ENCODE data around the gene FDXR. TPM values are rescaled to one million over a fixed set of nuclear protein-coding genes. Genes with fewer than 3 reads are reported as not detected.

Gene FDXR, protein sequence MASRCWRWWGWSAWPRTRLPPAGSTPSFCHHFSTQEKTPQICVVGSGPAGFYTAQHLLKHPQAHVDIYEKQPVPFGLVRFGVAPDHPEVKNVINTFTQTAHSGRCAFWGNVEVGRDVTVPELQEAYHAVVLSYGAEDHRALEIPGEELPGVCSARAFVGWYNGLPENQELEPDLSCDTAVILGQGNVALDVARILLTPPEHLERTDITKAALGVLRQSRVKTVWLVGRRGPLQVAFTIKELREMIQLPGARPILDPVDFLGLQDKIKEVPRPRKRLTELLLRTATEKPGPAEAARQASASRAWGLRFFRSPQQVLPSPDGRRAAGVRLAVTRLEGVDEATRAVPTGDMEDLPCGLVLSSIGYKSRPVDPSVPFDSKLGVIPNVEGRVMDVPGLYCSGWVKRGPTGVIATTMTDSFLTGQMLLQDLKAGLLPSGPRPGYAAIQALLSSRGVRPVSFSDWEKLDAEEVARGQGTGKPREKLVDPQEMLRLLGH
- 4.1 TPM for total RNA-seq

GRCh38 chr17:74872313-74873036 is at the start of gene FDXR:
TSS of gene FDXR (minus strand) at chr17:74872994. CDS start at chr17:74872944, 50 bp downstream.

DNA sequence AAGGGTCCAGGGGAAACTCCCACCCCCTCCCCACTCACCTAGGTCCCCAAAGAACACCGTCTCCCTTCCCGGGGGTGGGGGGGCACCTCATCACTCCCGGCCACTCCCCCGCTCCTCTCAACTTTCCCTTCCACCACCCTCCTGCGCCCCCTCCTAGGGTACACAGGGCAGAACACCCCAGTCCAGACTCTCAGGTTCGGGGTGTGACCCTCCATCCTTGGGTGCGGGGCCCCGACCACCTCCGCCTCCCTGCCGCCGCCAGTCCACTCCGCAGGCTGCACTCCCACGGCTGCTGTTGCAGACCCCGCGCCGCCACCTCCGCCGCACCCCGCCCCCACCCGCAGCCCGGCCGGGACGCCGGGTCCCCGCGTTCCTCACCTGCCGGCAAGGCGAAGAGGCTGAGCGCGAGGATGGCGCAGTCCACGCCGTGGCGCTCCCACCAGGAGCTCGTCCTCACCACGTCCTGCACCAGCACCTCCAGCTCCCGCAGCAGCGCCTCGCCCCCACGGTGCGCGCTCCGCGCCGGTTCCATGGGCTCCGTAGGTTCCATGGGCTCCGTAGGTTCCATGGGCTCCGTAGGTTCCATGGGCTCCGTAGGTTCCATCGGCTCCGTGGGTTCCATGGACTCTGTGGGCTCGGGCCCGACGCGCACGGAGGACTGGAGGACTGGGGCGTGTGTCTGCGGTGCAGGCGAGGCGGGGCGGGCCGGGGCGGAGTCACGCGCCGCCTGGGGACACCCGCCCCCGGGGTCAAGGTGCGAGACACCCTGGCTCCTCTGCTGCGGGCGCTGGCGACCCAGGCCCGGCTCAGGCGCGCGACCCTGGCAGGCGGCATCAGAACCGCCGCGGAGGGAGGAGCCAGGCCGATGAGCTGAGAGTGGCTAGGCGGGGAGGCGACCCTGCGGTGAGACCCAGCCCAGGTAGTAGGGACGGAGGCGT is 20.4 kb upstream of the FDXR start, which contains the start of gene FADS6:
TSS of gene FADS6 (minus strand) at position 660 of the 938 bp plus-strand sequence. CDS start at position 622, 38 bp downstream.

DNA sequence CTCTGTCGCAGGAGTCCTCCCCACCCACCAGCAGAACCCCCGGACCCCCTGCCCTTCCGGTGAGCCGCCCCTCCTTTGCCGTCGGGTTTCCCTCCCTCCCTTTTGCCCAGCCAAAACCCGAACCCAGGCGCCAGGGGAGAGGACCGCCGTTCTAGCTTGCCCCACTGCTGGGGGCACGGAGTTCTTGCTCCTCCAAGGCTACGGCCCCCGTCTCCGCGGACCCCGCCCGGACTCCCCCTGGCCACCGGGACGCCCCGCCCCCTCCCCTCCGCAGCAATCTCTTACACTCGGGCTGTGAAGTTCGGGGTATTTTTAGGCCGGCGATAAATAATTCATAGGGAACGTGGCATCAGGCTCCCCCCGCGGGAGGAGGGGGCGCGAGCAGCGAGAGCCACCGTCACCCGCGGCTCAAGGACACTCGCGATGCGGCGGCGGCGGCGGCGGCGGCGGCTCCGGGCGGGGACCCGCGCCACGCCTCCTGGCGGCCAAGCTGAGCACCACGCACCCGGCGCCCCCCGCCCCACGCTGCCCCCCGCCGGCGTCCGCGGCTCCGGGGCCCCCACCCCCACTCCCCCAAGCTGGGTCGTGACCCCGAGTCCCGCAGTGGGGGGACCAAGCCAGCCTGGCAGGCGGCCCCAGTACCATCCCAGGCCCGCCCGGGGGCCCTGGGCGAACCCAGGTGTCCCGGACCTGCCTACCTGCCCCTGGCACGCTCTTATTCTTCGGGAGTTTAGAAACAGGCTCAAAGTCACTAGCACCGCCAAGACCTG is 13.2 kb downstream of the FDXR start, which contains the start of gene GRIN2C:
TSS of gene GRIN2C (minus strand) at position 427 of the 770 bp plus-strand sequence. CDS start 4,793 bp downstream, outside the sequence.

Other genes with a start within 250 kb of the FDXR start
- not detected for gene CD300E, start 249.3 kb downstream of the FDXR start, total RNA-seq
- 0.33 TPM for gene CD300LF, start 160.1 kb downstream of the FDXR start, total RNA-seq
- 1.6 TPM for gene RAB37, start 135.7 kb downstream of the FDXR start, total RNA-seq
- 21.2 TPM for gene NHERF1, start 124.4 kb downstream of the FDXR start, total RNA-seq
- 43.5 TPM for gene NAT9, start 96.6 kb downstream of the FDXR start, total RNA-seq
- gene GRIN2C, start 13.1 kb downstream of the FDXR start, total RNA-seq, result 7.1 TPM
- gene FADS6, start 20.6 kb upstream of the FDXR start, total RNA-seq, result 0.27 TPM
- gene USH1G, start 50.3 kb upstream of the FDXR start, total RNA-seq, result 0.66 TPM
- gene OTOP2, start 51.3 kb upstream of the FDXR start, total RNA-seq, result not detected
- gene OTOP3, start 62.9 kb upstream of the FDXR start, total RNA-seq, result not detected
- gene HID1, start 99.8 kb upstream of the FDXR start, total RNA-seq, result 16.0 TPM
- gene CDR2L, start 114.6 kb upstream of the FDXR start, total RNA-seq, result 9.7 TPM
- 25.1 TPM for gene MRPL58, start 139.7 kb upstream of the FDXR start, total RNA-seq
- 148 TPM for gene ATP5PD, start 174.0 kb upstream of the FDXR start, total RNA-seq
- 24.2 TPM for gene KCTD2, start 174.2 kb upstream of the FDXR start, total RNA-seq
- gene SLC16A5, start 215.0 kb upstream of the FDXR start, total RNA-seq, result 8.0 TPM
- 4.1 TPM for gene ARMC7, start 237.0 kb upstream of the FDXR start, total RNA-seq

Measured in camera-type eye (tissue), 1 donor.